ENCODE results near the gene TNRC18. TPM values are rescaled to one million over a fixed set of nuclear protein-coding genes. Genes with fewer than 3 reads are reported as not detected.
"Not testable (repeated sequence)": the region's sequence is repeated elsewhere in the genome, so short reads cannot be mapped to it uniquely, and the experiment has no call there.

The TNRC18 gene
- total RNA-seq = 100 to 1,000 TPM; 115 to 117 TPM
- polyA plus RNA-seq = 10 to 100 TPM; 33.4 to 53.4 TPM
- long read RNA-seq, donor 1, partial matches to known transcripts = 69 of 75 reads
- long read RNA-seq, donor 1, other reads (novel, unspliced or antisense) = 0 of 75 reads
- long read RNA-seq, donor 2, partial matches to known transcripts = 7 of 9 reads
- long read RNA-seq, donor 2, other reads (novel, unspliced or antisense) = 0 of 9 reads
- long read RNA-seq, donor 3, partial matches to known transcripts = 19 of 20 reads
- long read RNA-seq, donor 3, other reads (novel, unspliced or antisense) = 0 of 20 reads
- long read RNA-seq, donor 4, partial matches to known transcripts = 10 of 10 reads
- long read RNA-seq, donor 4, other reads (novel, unspliced or antisense) = 0 of 10 reads
- long read RNA-seq, donor 5, partial matches to known transcripts = 45 of 47 reads
- long read RNA-seq, donor 5, other reads (novel, unspliced or antisense) = 0 of 47 reads

- Histone ChIP-seq H3K27ac (ENCODE audit: low read depth in 1 of 2, low read length in 1 of 2) (peak within 1 kb of the TSS; percentile 99 to 100), H3K4me1 (ENCODE audit: control insufficient read depth in 5 of 5, insufficient read depth in 5 of 5, low read length in 5 of 5) (peaks cover 0 to 23% (median 7%) of the 10 kb centered on the region in 5 donors), H3K27me3 (ENCODE audit: control insufficient read depth in 3 of 3, insufficient read depth in 3 of 3, low read length in 2 of 3) (no peaks in the 10 kb centered on the region), H3K9ac (ENCODE audit: insufficient read depth in 1 of 2, low read length in 2 of 2) (peak within 1 kb of the TSS; percentile 97 to 98), H3K4me3 (peak within 1 kb of the TSS; percentile 79), H3K36me3 (ENCODE audit: control insufficient read depth in 4 of 4, insufficient read depth in 4 of 4, low read length in 4 of 4) (peaks cover 0 to 17% (median 0%) of the 10 kb centered on the region in 4 donors), H3K9me3 (ENCODE audit: control insufficient read depth in 4 of 4, insufficient read depth in 3 of 4, low read length in 3 of 4) (no peaks in the 10 kb centered on the region)
- DNase-seq (no peak), ATAC-seq (ENCODE audit: insufficient read depth, low FRiP score) (peak; percentile 10)
- WGBS, 2 donors = 0 to 1% methylated on average over 56 to 67 of the region's 67 CpGs
- TF ChIP-seq CTCF (IDR thresholded peaks at IDR 0.05; ENCODE audit: control extremely low read depth, extremely low read depth) = no peak
These were observed at the start of gene TNRC18 for GRCh38 chr7:5423306-5423975. TNRC18 (minus strand) TSS chr7:5423834; CDS start chr7:5421246, 2,588 bp downstream.

GRCh38 chr7:5472432-5473315 lies 49.0 kb upstream of the TNRC18 start:
- no peaks in the 10 kb centered on the region for H3K9me3 ChIP-seq (ENCODE audit: control insufficient read depth in 4 of 4, insufficient read depth in 3 of 4, low read length in 3 of 4)
- ATAC-seq (ENCODE audit: insufficient read depth, low FRiP score) = no peak

GRCh38 chr7:5471623-5472022 lies 48.0 kb upstream of the TNRC18 start:
- not testable (repeated sequence) for DNase-seq; H3K9ac ChIP-seq (ENCODE audit: insufficient read depth in 1 of 2, low read length in 2 of 2)
- 94 to 95% methylated on average over 14 of the region's 14 CpGs for WGBS, 2 donors

More at GRCh38 chr7:5472432-5473315, 49.0 kb upstream of the TNRC18 start:
- DNase-seq = no peak
- H3K27ac ChIP-seq (ENCODE audit: low read depth in 1 of 2, low read length in 1 of 2) = no peak overlapping the region
- no peak overlapping the region for H3K9ac ChIP-seq (ENCODE audit: insufficient read depth in 1 of 2, low read length in 2 of 2)
- WGBS, 2 donors = 89 to 94% methylated on average over 20 of the region's 20 CpGs
- no peak for TF ChIP-seq CTCF (IDR thresholded peaks at IDR 0.05; ENCODE audit: control extremely low read depth, extremely low read depth)
- no peak overlapping the region for H3K4me3 ChIP-seq
- no peaks in the 10 kb centered on the region for H3K36me3 ChIP-seq (ENCODE audit: control insufficient read depth in 4 of 4, insufficient read depth in 4 of 4, low read length in 4 of 4)
- H3K4me1 ChIP-seq (ENCODE audit: control insufficient read depth in 5 of 5, insufficient read depth in 5 of 5, low read length in 5 of 5) = peaks cover 0 to 4% (median 0%) of the 10 kb centered on the region in 5 donors
- no peaks in the 10 kb centered on the region for H3K27me3 ChIP-seq (ENCODE audit: control insufficient read depth in 3 of 3, insufficient read depth in 3 of 3, low read length in 2 of 3)

More at GRCh38 chr7:5471623-5472022, 48.0 kb upstream of the TNRC18 start:
- not testable (repeated sequence) for H3K36me3 ChIP-seq (ENCODE audit: control insufficient read depth in 4 of 4, insufficient read depth in 4 of 4, low read length in 4 of 4); ATAC-seq (ENCODE audit: insufficient read depth, low FRiP score); H3K9me3 ChIP-seq (ENCODE audit: control insufficient read depth in 4 of 4, insufficient read depth in 3 of 4, low read length in 3 of 4); H3K4me3 ChIP-seq; H3K4me1 ChIP-seq (ENCODE audit: control insufficient read depth in 5 of 5, insufficient read depth in 5 of 5, low read length in 5 of 5); H3K27ac ChIP-seq (ENCODE audit: low read depth in 1 of 2, low read length in 1 of 2); H3K27me3 ChIP-seq (ENCODE audit: control insufficient read depth in 3 of 3, insufficient read depth in 3 of 3, low read length in 2 of 3)

Measured in lung (tissue), 16 donors.